Stimulated activated effector memory CD8-positive, alpha-beta T cell treated with anti-CD3 and anti-CD28 coated beads, Interleukin-12 subunit alpha, Interleukin-12 subunit beta, amount 100 ng/mL, for 72 hours (primary cell): ENCODE data around the gene CELA2A.
A peak's percentile ranks its signal among the peaks of the same experiment; 100 is the strongest.
"Not testable (repeated sequence)": the region's sequence is repeated elsewhere in the genome, so short reads cannot be mapped to it uniquely, and the experiment has no call there.

Source experiments
- ATAC-seq: fragments of 150-1000 bp; cut with Tn5 transposase; 2 replicates; pipeline ENCODE4 v1.10.0; 2021
- DNase-seq, 2 donors: peaks; one replicate each; pipeline ENCODE4 v3.0.0; 2021 to 2022; ENCODE audit warnings: low spot score in 2 of 2
- H3K27ac Mint-ChIP-seq: one replicate; pipeline ENCODE4 v1.8.0; 2022; ENCODE audit warnings: mild to moderate bottlenecking, mixed read lengths
- H3K36me3 Mint-ChIP-seq: one replicate; pipeline ENCODE4 v1.8.0; 2022; ENCODE audit warnings: mild to moderate bottlenecking, mixed read lengths
- H3K4me1 Mint-ChIP-seq: one replicate; pipeline ENCODE4 v1.8.0; 2022; ENCODE audit warnings: mixed read lengths
- H3K4me3 Mint-ChIP-seq: one replicate; pipeline ENCODE4 v1.8.0; 2022; ENCODE audit warnings: mild to moderate bottlenecking, mixed read lengths
- H3K9me3 Mint-ChIP-seq: one replicate; pipeline ENCODE4 v1.8.0; 2022; ENCODE audit warnings: mixed read lengths

CELA2A gene

DNA sequence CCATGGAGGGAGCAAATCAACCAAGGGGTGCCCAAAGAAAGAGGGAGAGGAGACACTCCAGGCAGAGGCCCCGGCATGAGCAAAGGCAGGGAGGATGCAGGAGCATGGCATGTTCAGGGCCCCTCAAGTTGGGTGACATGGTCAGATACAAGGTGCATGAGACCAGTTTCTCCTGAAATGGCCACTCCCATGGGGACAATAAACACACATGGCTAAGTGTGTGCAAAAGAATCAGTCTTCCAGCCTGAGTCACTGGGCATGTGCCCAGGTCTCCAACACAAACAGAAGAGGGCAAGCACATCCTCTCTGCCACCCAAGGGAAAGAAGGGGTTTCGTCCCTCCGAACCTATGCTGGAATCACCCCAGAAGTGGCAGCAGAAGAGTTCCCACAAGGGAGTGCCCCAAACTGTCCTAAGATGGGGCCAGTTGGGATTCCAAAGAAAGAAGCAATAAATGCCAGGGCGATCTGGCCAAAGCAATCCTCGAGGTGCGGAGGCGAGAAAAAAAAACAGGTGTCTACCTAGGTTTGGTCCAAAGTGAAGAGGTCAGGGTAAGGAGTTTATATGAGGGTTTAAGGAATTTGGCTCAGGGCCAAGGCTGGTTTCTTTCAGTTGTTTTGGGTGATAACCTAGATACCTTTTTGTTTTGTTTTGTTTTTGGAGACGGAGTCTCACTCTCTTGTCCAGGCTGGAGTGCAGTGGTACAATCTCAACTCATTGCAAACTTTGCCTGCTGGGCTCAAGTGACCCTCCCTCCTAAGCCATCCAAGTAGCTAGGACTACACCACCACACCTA is 54.3 kb downstream of the CELA2A start:
- ATAC-seq, result no peak

DNA sequence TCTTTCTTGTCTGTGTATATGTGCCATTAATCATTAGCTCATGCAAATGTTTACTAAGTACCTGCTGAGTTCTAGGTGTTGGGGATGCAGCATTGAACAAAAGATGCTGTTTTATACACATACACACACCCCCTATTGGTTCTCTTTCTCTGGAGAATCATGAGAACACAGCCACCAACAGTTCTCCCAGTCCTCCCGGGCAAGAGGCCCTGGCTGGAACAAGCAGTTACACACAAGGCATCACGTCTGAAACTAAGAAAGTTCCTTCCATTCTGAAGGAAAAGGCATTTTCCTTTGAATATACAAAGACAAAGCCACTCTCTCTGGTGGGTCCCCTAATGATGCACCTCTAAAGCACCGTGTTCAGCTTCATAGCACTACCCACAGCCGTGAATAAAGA is 56.7 kb downstream of the CELA2A start:
- H3K4me3 Mint-ChIP-seq, result no peak overlapping the region
- no peak for DNase-seq
- no peaks in the 10 kb centered on the region for H3K9me3 Mint-ChIP-seq
- peaks cover 22% of the 10 kb centered on the region for H3K4me1 Mint-ChIP-seq
- no peak overlapping the region for H3K27ac Mint-ChIP-seq
- peaks cover 45% of the 10 kb centered on the region for H3K36me3 Mint-ChIP-seq
- ATAC-seq, result no peak

More for the DNA sequence above, 54.3 kb downstream of the CELA2A start:
- peaks cover 22% of the 10 kb centered on the region for H3K4me1 Mint-ChIP-seq
- peaks cover 25% of the 10 kb centered on the region for H3K36me3 Mint-ChIP-seq
- no peak overlapping the region for H3K4me3 Mint-ChIP-seq
- DNase-seq, result no peak
- no peaks in the 10 kb centered on the region for H3K9me3 Mint-ChIP-seq
- H3K27ac Mint-ChIP-seq, result peak overlapping the region; percentile 35

DNA sequence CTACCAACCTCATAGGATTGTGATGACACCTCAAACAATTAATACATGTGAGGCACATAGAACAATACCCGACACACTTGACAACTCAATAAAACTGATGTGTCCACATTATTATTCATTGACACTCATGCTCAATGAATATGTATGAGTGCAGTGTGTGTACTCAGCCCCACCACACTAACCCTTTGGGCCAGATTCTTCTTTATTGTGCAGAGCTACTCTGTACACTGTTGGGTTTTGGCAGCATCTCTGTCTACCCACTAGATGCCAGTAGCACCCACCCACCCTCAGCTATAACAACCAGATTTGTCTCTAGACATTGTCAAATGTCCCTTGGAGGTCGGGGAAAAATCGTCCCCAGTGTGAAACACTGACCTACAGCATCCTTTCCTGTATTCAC is 57.4 kb downstream of the CELA2A start:
- Mint-ChIP-seq H3K4me1 (peaks cover 22% of the 10 kb centered on the region), H3K27ac (peak overlapping the region; percentile 84), H3K36me3 (peaks cover 47% of the 10 kb centered on the region), H3K4me3 (no peak overlapping the region), H3K9me3 (no peaks in the 10 kb centered on the region)
- ATAC-seq, result no peak
- no peak for DNase-seq

DNA sequence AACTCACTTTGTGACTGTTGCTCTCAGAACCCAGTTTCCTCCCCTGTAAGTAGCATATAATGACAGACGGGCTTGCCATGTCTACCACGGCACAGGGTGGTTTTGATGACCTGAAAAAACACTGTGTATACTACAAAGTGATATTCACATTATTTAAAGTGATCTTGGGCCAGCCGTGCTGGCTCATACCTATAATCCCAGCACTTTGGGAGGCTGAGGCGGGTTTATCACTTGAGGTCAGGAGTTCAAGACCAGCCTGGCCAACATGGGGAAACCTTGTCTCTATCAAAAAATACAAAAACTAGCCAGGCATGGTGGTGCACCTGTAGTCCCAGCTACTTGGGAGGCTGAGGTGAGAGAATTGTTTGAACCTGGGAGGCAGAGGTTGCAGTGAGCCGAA is 58.0 kb downstream of the CELA2A start:
- peak overlapping the region; percentile 84 for H3K27ac Mint-ChIP-seq
- H3K4me3 Mint-ChIP-seq, H3K9me3 Mint-ChIP-seq, DNase-seq: not testable (repeated sequence)
- peak; percentile 29 for ATAC-seq
- peaks cover 22% of the 10 kb centered on the region for H3K4me1 Mint-ChIP-seq
- peaks cover 47% of the 10 kb centered on the region for H3K36me3 Mint-ChIP-seq

DNA sequence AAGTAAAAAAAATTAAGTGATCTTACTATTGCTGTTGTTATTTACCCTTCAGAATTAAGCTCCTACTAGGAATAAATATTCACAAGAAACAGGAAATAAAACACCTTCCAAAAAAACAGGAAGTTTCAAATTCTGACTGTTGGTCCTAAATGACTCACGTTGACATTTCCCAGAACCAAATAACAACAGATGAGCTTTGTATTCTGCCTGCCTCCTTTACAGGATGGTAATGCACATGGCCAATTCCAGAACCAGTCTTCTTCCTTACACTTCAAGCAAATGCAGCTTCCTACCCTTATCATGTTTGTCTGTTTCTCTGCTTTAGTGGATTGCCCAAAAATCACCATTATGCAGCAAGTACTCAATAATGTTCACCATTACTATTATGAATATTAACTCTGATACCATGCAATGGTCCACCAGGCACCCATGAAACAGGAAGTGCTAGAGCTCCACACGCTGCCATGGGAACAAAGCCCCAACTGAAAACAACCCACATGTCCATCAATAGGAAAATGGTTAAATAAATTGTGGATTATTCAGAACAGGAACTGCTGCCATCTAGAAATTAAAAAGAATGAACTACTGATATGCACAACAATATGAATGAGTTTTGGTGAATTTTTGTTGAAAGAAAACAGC is 58.6 kb downstream of the CELA2A start:
- Mint-ChIP-seq H3K9me3 (no peaks in the 10 kb centered on the region), H3K36me3 (peaks cover 47% of the 10 kb centered on the region), H3K27ac (peak overlapping the region; percentile 84), H3K4me3 (peak overlapping the region; percentile 35), H3K4me1 (peaks cover 22% of the 10 kb centered on the region)
- DNase-seq (no peak), ATAC-seq (peak; percentile 61)

DNA sequence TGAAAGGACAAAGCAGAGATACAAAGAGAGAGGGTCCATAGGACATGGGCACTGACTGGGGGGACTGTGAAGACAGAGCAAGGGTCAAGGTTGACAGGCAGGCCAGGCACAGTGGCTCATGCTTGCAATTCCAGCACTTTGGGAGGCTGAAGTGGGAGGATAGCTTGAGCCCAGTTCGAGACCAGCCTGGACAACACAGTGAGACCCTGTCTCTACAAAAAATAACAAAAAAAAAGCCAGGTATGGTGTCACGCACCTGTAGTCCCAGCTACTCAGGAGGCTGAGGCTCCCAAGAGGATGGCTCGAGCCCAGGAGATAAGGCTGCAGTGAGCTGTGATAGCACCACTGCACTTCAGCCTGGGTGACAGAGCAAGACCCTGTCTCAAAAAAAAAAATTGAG is 63.1 kb downstream of the CELA2A start:
- ATAC-seq (no peak), DNase-seq (no peak)
- no peaks in the 10 kb centered on the region for H3K9me3 Mint-ChIP-seq
- no peak overlapping the region for H3K4me3 Mint-ChIP-seq
- H3K27ac Mint-ChIP-seq, result peak overlapping the region; percentile 21
- H3K4me1 Mint-ChIP-seq, result peaks cover 26% of the 10 kb centered on the region
- H3K36me3 Mint-ChIP-seq, result peaks cover 34% of the 10 kb centered on the region

DNA sequence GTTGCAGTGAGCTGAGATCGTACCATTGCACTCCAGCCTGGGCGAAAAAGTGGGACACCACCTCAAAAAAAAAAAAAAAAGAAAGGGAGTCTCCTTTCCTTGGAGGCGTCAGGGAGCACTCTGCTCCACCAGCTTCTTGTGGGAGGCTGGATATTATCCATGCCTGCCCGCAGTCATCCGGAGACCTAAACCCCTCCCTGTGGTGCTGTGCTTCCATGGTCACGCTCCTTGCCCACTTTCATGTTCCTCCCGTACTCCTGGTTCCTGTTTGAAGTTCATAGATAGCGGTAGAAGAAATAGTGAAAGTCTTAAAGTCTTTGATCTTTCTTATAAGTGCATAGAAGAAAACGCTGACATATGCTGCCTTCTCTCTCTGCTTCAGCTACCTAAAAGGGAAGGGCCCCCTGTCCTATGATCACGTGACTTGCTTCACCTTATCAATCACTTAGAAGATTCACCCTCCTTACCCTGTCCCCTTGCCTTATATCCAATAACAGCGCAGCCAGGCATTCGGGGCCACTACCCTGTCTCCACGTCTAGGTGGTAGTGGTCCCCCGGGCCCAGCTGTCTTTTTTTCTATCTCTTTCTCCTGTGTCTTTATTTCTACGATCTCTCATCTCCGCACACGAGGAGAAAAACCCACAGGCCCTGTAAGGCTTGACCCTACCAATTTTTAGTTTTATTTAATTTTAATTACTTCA is 64.8 kb downstream of the CELA2A start:
- H3K9me3 Mint-ChIP-seq, H3K4me3 Mint-ChIP-seq, H3K27ac Mint-ChIP-seq, ATAC-seq, DNase-seq: not testable (repeated sequence)
- peaks cover 31% of the 10 kb centered on the region for H3K4me1 Mint-ChIP-seq
- peaks cover 33% of the 10 kb centered on the region for H3K36me3 Mint-ChIP-seq
